CD4-positive, alpha-beta T cell treated with Interferon alpha-2 for 1 hour (primary cell): ENCODE results near the gene CACNB2.

ENCODE experiments used
- DNase-seq, 2 donors: peaks; one replicate each; pipeline ENCODE4 v3.0.0-alpha.2; 2020 to 2022

The CACNB2 gene

DNA sequence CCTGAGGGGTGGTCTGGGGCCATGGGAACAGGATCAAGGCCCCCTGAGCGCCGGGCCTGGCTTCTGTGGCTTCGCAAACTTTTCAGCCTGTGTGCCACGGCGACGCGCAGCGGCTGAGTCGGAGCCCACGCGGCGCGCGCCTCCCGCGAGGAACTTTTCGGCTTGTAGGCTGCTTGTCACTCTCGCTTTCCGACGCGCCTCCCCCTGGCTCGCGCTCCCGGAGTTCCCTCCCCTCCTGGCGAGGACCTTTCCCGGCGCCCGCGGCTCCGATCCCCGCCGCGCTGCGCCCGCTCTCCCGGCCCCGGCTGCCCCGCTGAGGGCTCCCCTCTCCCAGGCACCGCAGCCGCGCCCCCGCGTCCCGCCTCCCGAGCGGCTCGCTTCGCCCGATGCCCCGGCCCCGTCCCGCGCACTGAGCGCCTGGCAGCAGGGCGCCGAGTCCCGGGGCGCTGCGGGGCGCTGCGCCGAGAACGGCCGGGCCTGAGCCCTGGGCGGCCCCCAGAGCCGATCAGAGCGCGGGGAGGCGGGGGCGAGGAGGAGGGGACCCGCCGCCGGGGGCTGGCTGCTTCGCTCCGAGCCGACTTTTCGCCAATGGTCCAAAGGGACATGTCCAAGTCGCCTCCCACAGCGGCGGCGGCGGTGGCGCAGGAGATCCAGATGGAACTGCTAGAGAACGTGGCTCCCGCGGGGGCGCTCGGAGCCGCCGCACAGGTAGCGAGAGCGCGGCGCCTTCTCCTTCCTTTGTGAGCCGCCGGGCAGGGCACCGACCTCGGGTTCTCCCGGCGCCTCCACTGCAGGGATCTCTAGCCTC, at the start of gene CACNB2:
TSS of gene CACNB2 (plus strand) at position 276 of the 808 bp plus-strand sequence.
- DNase-seq = no peak

GRCh38 chr10:18094332-18094731, 45.9 kb upstream of the CACNB2 start:
- no peak for DNase-seq

DNA sequence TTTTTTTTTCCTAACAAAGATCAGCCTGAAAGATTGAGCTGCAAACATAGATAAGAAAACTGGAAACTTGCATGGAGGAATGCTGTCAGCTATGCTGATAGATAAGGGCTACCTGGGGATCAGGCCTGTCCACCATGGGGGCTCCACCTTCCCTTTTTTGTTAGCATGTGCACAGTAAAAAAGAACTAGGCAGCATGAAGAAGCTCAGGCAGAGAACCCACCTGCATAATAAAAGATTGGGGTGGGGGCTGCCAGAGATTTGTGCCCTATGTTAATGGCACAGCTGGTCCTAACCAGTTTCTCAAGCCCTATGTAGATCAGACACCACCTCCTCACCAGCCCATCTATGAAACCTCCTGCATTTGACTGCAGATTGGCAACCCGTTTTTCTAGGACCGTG, 45.4 kb upstream of the CACNB2 start:
- DNase-seq = no peak

- no peak for DNase-seq
Observed at GRCh38 chr10:18097524-18097923, 42.7 kb upstream of the CACNB2 start.

DNA sequence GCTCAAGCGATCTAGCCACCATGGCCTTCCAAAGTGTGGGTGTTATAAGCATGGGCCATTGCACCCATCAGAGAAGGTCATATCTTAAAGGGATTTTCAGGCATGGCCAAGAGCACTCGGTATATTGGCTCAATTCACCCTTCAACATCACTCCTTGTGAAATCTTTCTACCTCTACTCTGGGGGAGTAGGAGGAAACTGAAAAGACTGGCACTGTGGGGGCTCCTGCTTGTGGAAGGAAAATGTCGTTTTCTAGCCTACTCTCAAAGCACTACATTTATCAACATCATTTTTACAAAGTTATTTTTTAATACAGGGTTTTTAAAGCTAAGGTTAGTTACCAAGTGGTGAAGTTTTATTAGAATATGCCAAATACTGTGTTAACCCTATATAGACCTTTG, 42.0 kb upstream of the CACNB2 start:
- DNase-seq = no peak

DNA sequence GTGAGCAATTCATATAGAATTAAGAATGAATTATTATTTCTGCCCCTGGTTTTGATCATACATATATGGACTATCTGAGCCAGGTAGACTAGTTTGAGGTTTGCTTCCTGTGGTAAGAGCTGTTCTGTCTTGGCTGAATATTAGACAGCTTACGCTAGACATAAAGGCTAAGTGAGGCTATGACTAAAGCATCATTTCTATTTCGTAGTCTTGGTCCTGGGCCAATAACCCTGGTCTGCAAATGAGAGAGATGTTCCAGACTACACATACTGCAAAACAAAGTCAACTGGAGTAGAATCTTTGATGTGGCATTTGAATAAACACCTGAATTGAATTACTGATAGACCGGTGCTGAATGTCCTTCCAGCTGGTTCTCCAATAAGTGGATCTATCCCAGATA, 40.8 kb upstream of the CACNB2 start:
- DNase-seq = no peak

GRCh38 chr10:18100669-18101068, 39.6 kb upstream of the CACNB2 start:
- no peak for DNase-seq

DNA sequence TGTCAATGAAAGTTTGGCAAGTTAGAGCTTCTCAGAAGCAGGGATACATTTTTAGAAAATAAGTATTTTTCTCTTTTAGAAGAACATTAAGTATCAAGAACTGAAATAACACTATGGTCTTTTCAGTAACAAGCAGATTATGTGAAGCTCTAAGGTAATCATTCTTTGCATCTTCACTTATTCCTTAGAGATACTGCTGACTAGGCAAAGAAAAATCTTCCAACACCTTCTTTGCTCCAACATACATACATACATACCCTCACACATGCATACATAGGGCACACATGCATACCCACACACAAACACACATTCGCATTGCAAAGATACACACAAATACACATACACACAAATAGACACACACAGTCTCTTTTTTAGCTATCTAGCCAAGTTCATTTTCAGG, 37.8 kb upstream of the CACNB2 start:
- no peak for DNase-seq

DNA sequence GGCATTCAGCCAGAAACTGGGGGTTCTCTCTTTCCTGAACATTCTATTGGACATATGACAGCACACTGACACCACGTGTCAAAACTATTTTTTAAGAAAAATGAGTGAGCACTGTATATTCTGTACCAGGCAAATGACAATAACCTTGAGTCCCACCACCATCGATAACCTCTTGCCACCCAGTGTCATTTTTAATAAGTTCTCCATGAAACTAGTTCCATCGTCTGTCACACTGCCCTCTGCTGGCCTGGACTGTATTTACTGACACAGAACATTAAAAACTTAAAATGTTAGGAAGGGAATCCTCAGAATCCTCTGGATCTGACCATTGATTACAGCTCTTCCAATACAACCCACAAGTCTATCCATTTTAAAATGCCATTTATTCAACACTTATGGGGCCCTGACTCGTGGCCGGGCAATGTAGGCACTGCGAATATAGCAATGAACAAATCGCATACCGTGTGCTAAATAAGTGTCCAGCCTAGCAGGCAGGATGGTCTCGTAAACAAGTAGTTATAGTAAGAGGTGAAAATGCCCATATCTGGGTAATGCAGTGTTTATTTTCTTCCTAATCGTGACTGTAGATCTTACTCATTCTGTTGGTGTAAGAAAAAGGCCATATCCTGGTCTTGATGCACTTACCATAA, 35.9 kb upstream of the CACNB2 start:
- peak; percentile 11 to 23 for DNase-seq

DNA sequence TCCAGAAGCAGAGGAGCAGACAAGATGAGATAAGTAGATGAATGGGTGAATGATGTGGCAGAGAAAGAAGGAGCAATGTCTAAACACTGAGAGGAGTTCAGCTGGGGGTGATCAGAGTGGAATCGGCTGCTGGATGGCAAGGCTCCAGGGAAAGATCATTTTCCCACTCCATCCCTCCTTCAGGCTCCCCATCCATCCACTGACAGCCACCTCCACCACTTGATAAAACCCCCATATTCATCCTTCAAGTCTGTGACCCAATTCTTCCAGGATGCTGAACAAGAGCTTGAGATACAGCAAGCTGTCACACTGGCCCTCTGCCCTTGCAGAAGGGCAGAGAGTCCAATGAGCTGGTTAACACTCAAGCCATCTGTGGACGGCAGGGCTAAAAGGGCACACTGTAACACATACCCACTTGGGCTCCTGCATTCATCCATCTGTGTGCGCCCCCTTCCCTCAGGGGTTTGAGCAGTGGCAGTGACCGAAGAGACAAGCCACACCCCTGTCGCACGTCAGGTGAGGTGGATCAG, 30.8 kb upstream of the CACNB2 start:
- DNase-seq = no peak

DNA sequence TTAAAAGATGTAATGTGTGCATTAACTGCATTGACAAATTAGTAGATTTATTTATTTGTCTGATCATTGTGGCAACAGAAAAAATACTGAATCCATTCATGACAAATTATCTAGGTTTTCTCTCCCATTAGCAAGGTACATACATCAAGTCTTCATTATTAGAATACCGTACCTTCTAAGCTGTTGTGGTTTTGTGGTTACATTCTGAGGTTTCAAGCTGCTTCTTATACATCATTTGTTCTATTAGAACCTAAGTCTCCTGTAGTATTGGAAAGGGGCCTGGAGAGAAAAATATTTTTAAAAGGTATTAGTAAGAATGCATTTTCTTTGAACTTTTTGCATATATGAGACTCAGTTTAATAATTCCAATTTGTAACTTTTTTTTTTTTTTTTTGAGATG, 26.3 kb upstream of the CACNB2 start:
- no peak for DNase-seq

DNA sequence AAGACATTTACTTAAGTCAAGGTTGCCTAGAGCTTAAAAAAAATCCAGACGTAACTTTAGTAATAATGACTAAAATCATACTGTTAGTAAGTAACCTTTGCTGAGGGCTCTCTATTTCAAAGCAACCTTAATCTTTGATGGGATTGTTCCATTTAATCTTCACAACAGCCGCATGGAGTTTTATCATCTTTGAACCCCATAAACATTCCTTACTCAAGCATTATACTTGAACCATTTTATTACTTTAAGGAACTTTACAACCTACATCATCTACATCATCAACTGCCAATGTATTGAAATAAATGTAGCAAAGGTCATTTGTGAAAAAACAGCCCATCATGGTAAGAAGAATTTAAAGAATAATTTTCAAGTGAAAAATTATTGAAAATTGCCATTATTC, 22.9 kb upstream of the CACNB2 start:
- no peak for DNase-seq

GRCh38 chr10:18122753-18123152, 17.5 kb upstream of the CACNB2 start:
- DNase-seq = no peak

DNA sequence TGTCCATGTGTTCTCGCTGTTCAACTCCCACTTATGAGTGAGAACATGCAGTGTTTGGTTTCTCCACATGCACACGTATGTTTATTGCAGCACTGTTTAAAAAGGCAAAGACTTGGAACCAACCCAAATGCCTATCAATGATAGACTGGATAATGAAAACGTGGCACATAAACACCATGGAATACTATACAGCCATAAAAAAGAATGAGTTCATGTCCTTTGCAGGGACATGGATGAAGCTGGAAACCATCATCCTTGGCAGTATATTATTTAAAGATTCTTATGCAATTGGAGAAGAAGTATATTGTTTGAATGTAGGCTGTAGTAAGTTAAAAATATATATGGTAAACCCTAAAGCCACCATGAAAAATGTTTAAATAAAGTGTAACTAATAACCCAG, 7.2 kb upstream of the CACNB2 start:
- DNase-seq = no peak

DNA sequence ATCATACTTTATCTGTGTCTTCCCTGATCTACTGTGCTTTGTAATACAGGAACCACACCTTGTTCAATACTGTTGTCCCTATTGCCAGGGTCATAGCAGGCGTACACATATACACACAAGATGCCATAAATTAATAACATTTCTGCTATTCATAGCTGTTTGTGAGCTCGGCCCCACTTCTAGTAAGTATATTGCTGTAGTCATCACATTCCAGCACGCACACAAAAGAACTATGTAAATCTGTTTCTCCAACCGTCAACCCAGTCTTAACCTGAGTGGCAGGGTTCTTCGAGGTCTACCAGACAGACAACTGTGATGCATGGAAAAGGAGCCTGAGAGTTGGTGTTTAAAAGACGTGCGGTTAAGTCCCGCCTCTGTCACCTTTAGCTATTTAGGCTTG, 5.7 kb upstream of the CACNB2 start:
- no peak for DNase-seq

GRCh38 chr10:18134921-18135320, 5.3 kb upstream of the CACNB2 start:
- DNase-seq = no peak

DNA sequence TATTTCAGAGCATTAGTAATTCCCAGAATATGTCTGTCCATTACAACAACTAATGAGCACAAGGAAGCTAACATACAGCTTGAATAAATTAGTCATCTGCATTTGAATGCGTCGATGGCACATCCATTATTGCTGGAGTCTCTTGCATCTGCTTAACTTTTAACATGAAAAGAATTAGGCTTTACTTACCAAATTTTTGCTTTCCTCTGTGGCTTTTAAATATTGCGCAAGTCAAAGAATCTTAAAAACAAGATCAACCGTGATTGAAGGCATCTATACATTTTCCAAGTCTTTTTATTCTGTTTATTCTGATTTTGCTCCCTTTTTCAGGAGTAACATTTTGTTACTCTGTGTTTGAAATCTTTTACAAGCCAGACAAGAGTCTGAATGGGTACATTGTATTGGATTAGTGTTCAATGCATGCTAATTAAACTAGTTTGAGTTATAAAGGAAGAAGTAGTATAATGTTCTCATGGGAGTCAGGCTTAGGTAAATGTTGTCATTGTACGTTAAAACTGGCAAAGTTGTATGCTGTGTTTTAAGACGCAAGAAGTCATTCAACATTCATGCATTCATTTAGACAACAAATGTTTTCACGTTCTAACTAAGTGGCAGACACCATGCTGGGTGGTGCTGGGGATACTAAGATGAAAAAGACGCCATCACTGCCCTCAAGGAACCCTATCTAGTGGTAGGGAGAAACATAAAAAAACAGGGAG, 4.0 kb upstream of the CACNB2 start:
- no peak for DNase-seq

GRCh38 chr10:18137111-18137510, 3.1 kb upstream of the CACNB2 start:
- DNase-seq = no peak

- no peak for DNase-seq
Observed at GRCh38 chr10:18140957-18141845, 977 bp downstream of the CACNB2 start.

GRCh38 chr10:18142151-18142550, 1.9 kb downstream of the CACNB2 start:
- DNase-seq = no peak

DNA sequence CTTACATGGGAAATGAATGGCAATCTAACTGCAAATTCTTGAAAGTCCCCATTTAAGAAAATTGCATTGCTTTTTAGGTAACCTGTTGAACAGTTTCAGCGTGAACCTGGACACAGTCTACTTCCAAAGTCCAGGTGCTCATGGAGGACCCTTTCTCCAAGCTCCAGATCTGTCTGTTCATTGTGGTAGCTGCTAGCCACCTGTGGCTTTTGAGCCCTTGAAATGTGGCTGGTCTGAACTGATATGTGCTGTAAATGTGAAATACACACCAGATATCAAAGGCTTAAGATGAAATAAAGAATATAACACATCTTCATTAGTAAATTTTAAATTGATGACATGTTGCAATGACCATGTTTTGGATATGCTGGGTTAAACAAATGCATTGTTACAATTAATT, 4.2 kb downstream of the CACNB2 start:
- DNase-seq = no peak

DNA sequence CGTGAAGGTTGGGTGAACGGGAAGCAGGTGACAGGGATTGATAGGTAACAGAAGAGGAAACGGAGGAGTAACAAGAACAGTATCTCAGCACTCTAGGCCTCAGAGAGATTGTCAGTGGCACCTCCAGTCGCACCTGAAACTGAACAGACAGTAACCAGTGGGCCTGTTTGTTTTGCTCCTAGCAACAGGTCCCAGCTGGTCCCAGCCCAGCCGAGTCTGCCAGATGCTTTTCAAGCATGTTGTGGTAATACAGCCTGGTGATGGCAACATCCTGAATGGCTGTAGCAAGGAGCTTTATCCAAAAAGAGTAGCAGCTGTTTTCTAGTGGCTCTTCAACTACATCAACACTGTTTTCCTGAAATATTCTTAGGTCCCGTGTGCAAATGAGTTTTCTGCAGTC, 4.7 kb downstream of the CACNB2 start:
- DNase-seq = no peak

- DNase-seq = no peak
Observed at GRCh38 chr10:18145652-18146051, 5.4 kb downstream of the CACNB2 start.
